B cell (primary cell): Measurements from ENCODE around the gene TBC1D14. TPM values are rescaled to one million over a fixed set of nuclear protein-coding genes. Genes with fewer than 3 reads are reported as not detected.
"Not testable (repeated sequence)": the region's sequence is repeated elsewhere in the genome, so short reads cannot be mapped to it uniquely, and the experiment has no call there.

Experiments used
- ATAC-seq: fragments of 200-7000 bp; cut with Tn5 transposase; one replicate; pipeline ENCODE4 v1.10.0; 2021; ENCODE audit warnings: low read depth, mild to moderate bottlenecking, moderate number of reproducible peaks, moderate library complexity
- CTCF ChIA-PET: fragments of 350-600 bp; sonication (Branson Sonifier 250); formaldehyde crosslinking; loops from one replicate; lab custom pipeline; 2021; ENCODE audit warnings: antibody characterized with exemption, inconsistent platforms; lab: Charles Lee
- POLR2A ChIA-PET: fragments of 350-600 bp; sonication (Branson Sonifier 250); formaldehyde crosslinking; loops from one replicate; lab custom pipeline; 2021; ENCODE audit warnings: antibody characterized with exemption; lab: Charles Lee
- DNase-seq: peaks from one replicate; pipeline ENCODE4 v3.0.0; 2013
- H2AFZ ChIP-seq: 2 replicates; pipeline ENCODE4 v1.6.1; 2012; ENCODE audit warnings: mild to moderate bottlenecking, low read depth, low read length; ENCODE audit not compliant: insufficient read depth, poor library complexity, severe bottlenecking
- H3K27ac ChIP-seq, 2 donors: 1 replicate in 1 of 2; 2 replicates in 1 of 2; pipeline ENCODE4 v1.5.1; 2012 to 2013; ENCODE audit warnings: low read length in 2 of 2, mild to moderate bottlenecking in 2 of 2, moderate library complexity in 1 of 2
- H3K27me3 ChIP-seq, 4 experiments: fragments of 200-600 bp in 1 of 4; sonication (generic) in 1 of 4; replicated peaks in 1 of 4; 1 replicate in 2 of 4; 2 replicates in 2 of 4; pipeline versions ENCODE4 v1.6.1 to v1.7.0; 2013 to 2016; ENCODE audit warnings: low read length in 3 of 4, mild to moderate bottlenecking in 2 of 4, mixed read lengths in 1 of 4, moderate library complexity in 1 of 4; ENCODE audit not compliant: insufficient read depth in 4 of 4, control insufficient read depth in 3 of 4; ENCODE audit errors: control extremely low read depth in 1 of 4
- H3K36me3 ChIP-seq, 2 experiments: replicated peaks in 1 of 2; 1 replicate in 1 of 2; 2 replicates in 1 of 2; pipeline versions ENCODE4 v1.6.1 to v1.7.1; 2013; ENCODE audit warnings: low read length in 1 of 2; ENCODE audit not compliant: insufficient read depth in 2 of 2, control insufficient read depth in 1 of 2; ENCODE audit errors: control extremely low read depth in 1 of 2, extremely low read depth in 1 of 2
- H3K4me1 ChIP-seq, 2 donors: fragments of 200-600 bp in 1 of 2; sonication (generic) in 1 of 2; 1 replicate in 1 of 2; 2 replicates in 1 of 2; pipeline versions ENCODE4 v1.5.1 to v1.6.1; 2013 to 2017; ENCODE audit warnings: low read length in 2 of 2; ENCODE audit not compliant: control insufficient read depth in 2 of 2, insufficient read depth in 2 of 2
- H3K4me2 ChIP-seq: replicated peaks from 2 replicates; pipeline ENCODE3; 2012; ENCODE audit warnings: mild to moderate bottlenecking, low read depth, low read length; ENCODE audit not compliant: poor library complexity, severe bottlenecking
- H3K4me3 ChIP-seq, 5 experiments: fragments of 200-600 bp in 1 of 5; sonication (generic) in 1 of 5; 1 replicate in 3 of 5; 2 replicates in 2 of 5; pipeline versions ENCODE4 v1.5.1 to v1.7.0; 2011 to 2016; ENCODE audit warnings: low read length in 4 of 5, mild to moderate bottlenecking in 4 of 5, low read depth in 2 of 5, control low read depth in 1 of 5, moderate library complexity in 1 of 5; ENCODE audit not compliant: insufficient read depth in 1 of 5; ENCODE audit errors: control extremely low read depth in 1 of 5, extremely low read depth in 1 of 5
- H3K79me2 ChIP-seq: fragments of 200-600 bp; sonication (generic); one replicate; pipeline ENCODE4 v1.6.0; 2016; ENCODE audit warnings: low read length; ENCODE audit not compliant: control insufficient read depth, insufficient read depth
- H3K9ac ChIP-seq: fragments of 200-600 bp; sonication (generic); 2 replicates; pipeline ENCODE4 v1.6.1; 2017; ENCODE audit warnings: mild to moderate bottlenecking, low read length, moderate library complexity
- H3K9me3 ChIP-seq, 3 donors: one replicate each; pipeline versions ENCODE4 v1.6.1 to v1.7.1; 2013; ENCODE audit warnings: low read length in 2 of 3; ENCODE audit not compliant: control insufficient read depth in 2 of 3, insufficient read depth in 1 of 3; ENCODE audit errors: control extremely low read depth in 1 of 3
- H4K20me1 ChIP-seq: 2 replicates; pipeline ENCODE4 v1.6.0; 2012; ENCODE audit warnings: mild to moderate bottlenecking, low read length; ENCODE audit not compliant: insufficient read depth, control insufficient read depth, poor library complexity, severe bottlenecking
- H3K27ac Mint-ChIP-seq: one replicate; pipeline ENCODE4 v1.8.0; 2021; ENCODE audit warnings: mixed read lengths
- H3K27me3 Mint-ChIP-seq: one replicate; pipeline ENCODE4 v1.8.0; 2021; ENCODE audit warnings: mixed read lengths
- H3K4me1 Mint-ChIP-seq: one replicate; pipeline ENCODE4 v1.8.0; 2021; ENCODE audit warnings: mixed read lengths
- H3K4me3 Mint-ChIP-seq: one replicate; pipeline ENCODE4 v1.8.0; 2021; ENCODE audit warnings: mixed read lengths
- H3K9me3 Mint-ChIP-seq: one replicate; pipeline ENCODE4 v1.8.0; 2022; ENCODE audit warnings: mixed read lengths; ENCODE audit not compliant: insufficient read depth
- CTCF ChIP-seq: fragments of 200-600 bp; IDR thresholded peaks from one replicate; pipeline ENCODE4 v1.8.0; 2022; ENCODE audit warnings: antibody characterized with exemption, mild to moderate bottlenecking
- EZH2 ChIP-seq: IDR thresholded peaks from 2 replicates; pipeline ENCODE4 v1.6.1; 2012; ENCODE audit warnings: borderline replicate concordance, low read depth, mild to moderate bottlenecking, moderate library complexity, low read length; ENCODE audit not compliant: insufficient read depth, poor library complexity, severe bottlenecking
- WGBS: methylation state at CpG from one replicate; pipeline ENCODE4 v1.1.5; 2013; ENCODE audit warnings: missing lambda C conversion rate; ENCODE audit not compliant: insufficient coverage; 5-methylcytosine and 5-hydroxymethylcytosine counted together
- intact Hi-C: fragments of 100-400 bp; cut with micrococcal nuclease; formaldehyde crosslinking; loops from one replicate; pipeline ENCODE4 v1.10.0; 2022
- polyA plus RNA-seq: library from polyadenylated mRNA; depleted of rRNA; stranded (reverse); fragments of >200 nt; gene quantifications from 2 replicates; pipeline ENCODE4 v1.2.3, GENCODE V29; 2012
- total RNA-seq, 2 donors: library from RNA; stranded (reverse); fragments of 120-200 nt in 1 of 2; gene quantifications; 1 replicate in 1 of 2; 2 replicates in 1 of 2; pipeline versions ENCODE4 v1.2.3 to v1.2.4, GENCODE V29; 2013 to 2022

TBC1D14 gene
- total and polyA plus RNA-seq, 2 donors (not counting 1 experiment from before 2014, with no cell fraction given): 21.9 to 42.0 TPM

- H3K27ac ChIP-seq: no peak overlapping the region
- 98% methylated on average over 12 of the region's 13 CpGs for WGBS
- no peak overlapping the region for H3K4me2 ChIP-seq
- H2AFZ ChIP-seq: no peak overlapping the region
- peak overlapping the region; percentile 50 for H3K27ac Mint-ChIP-seq
- H3K4me3 Mint-ChIP-seq: no peak overlapping the region
- peaks cover 17% of the 10 kb centered on the region for H3K79me2 ChIP-seq
- H3K27me3 ChIP-seq: peaks cover 0 to 3% (median 0%) of the 10 kb centered on the region in 4 experiments
- no peaks in the 10 kb centered on the region for H3K9me3 ChIP-seq
- H3K36me3 ChIP-seq: no peaks in the 10 kb centered on the region
- intact Hi-C loops: no loop called here
- POLR2A ChIA-PET: interaction anchor here (0.6 kb wide), 1 partner anchor 102 kb away, joined by 4 read pairs; no protein-coding TSS in a partner anchor
- no peak overlapping the region for H3K9ac ChIP-seq
- TF ChIP-seq EZH2 (no peak), CTCF (no peak)
- H3K4me1 ChIP-seq: peaks cover 18 to 25% of the 10 kb centered on the region in 2 donors
- H3K27me3 Mint-ChIP-seq: peaks cover 8% of the 10 kb centered on the region
- ATAC-seq (no peak), DNase-seq (no peak)
- H3K4me3 ChIP-seq: no peak overlapping the region
- H3K4me1 Mint-ChIP-seq: peaks cover 24% of the 10 kb centered on the region
- no peaks in the 10 kb centered on the region for H3K9me3 Mint-ChIP-seq
- CTCF ChIA-PET: interaction anchor here (0.8 to 5.1 kb wide), 4 partner anchors 11 to 164 kb away, joined by 3 to 41 read pairs (median 4); partner anchors contain the start of gene GRPEL1
- peaks cover 7% of the 10 kb centered on the region for H4K20me1 ChIP-seq
These were observed 3.8 kb upstream of the TBC1D14 start for GRCh38 chr4:6905516-6906445.

- Histone ChIP-seq H3K79me2 (peaks cover 24% of the 10 kb centered on the region), H3K4me1 (peaks cover 25 to 33% of the 10 kb centered on the region in 2 donors), H4K20me1 (peaks cover 14% of the 10 kb centered on the region)
- intact Hi-C loops, ATAC-seq, H3K9me3 ChIP-seq, H3K36me3 ChIP-seq, H3K9me3 Mint-ChIP-seq, H3K4me3 ChIP-seq, H3K27me3 Mint-ChIP-seq, H3K4me2 ChIP-seq, H3K4me3 Mint-ChIP-seq, H2AFZ ChIP-seq, H3K27me3 ChIP-seq, H3K9ac ChIP-seq, H3K27ac Mint-ChIP-seq, H3K27ac ChIP-seq, DNase-seq: not testable (repeated sequence)
- peaks cover 29% of the 10 kb centered on the region for H3K4me1 Mint-ChIP-seq
- POLR2A ChIA-PET: interaction anchor here (0.6 to 0.7 kb wide), 2 partner anchors 102 to 105 kb away, joined by 3 to 4 read pairs; no protein-coding TSS in a partner anchor
- CTCF ChIA-PET: interaction anchor here (0.8 to 5.1 kb wide), 3 partner anchors 11 to 163 kb away, joined by 3 to 41 read pairs (median 4); partner anchors contain the start of gene GRPEL1
- 91% methylated on average over 5 of the region's 6 CpGs for WGBS
These were observed 3.1 kb upstream of the TBC1D14 start for GRCh38 chr4:6906486-6906885.
